ENCODE data around the gene HHATL.

GRCh38 chr3:42746455-42747450, 44.2 kb upstream of the HHATL start:
- no peak for TF ChIP-seq POLR2A (IDR thresholded peaks at IDR 0.05; ENCODE audit: low read length)
- TF ChIP-seq GATA1 (IDR thresholded peaks at IDR 0.05; ENCODE audit: low read depth, low read length) = no peak

Measured in erythroblast (primary cell).